Hindlimb muscle (tissue), 1 donor: ENCODE results near the gene DRICH1. TPM values are rescaled to one million over a fixed set of nuclear protein-coding genes. Genes with fewer than 3 reads are reported as not detected.
"Not testable (repeated sequence)": the region's sequence is repeated elsewhere in the genome, so short reads cannot be mapped to it uniquely, and the experiment has no call there.

ENCODE experiments used
- DNase-seq: peaks from one replicate; pipeline ENCODE4 v3.0.0-alpha.2; 2013
- polyA plus RNA-seq: library from polyadenylated mRNA; unstranded; fragments of 120-200 nt; gene quantifications from one replicate; pipeline ENCODE4 v1.2.1, GENCODE V29; 2013; ENCODE audit not compliant: insufficient read length

The DRICH1 gene, protein sequence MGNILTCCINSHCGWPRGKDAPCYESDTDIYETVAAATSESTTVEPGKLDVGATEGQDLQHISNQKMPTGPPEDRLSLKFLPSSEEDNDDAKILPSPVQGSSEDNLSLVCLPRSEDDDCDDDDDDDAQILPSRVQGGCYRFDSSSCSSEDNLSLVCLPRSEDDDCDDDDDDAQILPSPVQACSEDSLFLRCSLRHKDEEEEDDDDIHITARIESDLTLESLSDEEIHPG
- 0.49 TPM for polyA plus RNA-seq

DNA sequence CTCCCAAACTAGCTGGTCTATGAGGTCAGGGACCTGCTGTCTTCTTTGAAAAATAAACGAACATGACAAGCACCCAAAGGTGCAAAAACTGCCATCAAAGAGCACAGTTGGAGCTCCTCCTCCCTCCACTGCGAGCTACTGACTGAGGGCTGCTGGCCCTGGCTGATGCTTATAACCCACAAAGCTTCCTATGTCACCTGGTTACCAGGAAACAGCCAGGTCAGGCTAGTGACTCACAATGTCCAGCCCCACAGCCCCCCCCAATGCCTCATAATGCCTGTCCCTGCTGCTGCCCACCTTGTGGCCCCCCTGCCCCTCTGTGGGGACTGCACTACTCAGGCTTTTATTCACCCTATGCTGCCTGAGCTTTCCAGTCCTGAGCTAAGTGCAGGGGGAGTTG, at the start of gene DRICH1:
Gene DRICH1 (minus strand): TSS at position 144 of the 400 bp plus-strand sequence. CDS start 298 bp downstream, outside the sequence.
- DNase-seq, result no peak

DNA sequence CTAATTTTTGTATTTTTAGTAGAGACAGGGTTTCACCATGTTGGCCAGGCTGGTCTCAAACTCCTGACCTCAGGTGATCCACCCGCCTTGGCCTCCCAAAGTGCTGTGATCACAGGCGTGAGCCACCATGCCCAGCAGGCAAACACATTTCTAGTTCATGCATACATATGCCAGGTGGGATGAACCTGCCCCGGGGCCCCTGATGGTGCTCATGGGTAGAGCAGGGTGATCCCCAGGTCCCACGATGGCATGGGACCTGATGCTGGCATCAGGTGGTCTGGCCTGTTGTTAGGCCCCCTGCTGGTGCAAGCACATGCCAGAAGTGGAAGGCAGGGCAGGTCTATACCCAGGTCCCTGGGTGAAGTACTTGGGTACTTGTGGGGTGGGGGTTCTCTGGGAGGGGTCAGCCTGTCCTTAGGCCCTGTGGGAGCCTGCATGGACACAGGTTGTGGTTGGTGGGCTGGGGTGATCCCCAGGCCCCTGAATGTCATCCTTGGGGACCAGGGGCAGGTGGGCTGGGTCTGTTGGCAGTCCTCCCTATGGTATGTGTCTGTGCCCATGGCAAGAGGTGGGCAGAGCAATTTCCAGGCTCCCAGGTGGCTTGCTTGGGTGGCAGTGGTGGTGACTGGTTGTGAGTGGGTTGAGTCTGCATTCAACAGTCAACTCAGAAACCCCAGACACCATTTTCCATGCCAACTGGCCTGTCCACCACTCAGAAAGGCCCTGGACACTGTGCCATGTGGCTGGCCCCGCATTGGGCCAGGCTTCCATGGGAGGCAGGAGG, 49.1 kb upstream of the DRICH1 start:
- no peak for DNase-seq

DNA sequence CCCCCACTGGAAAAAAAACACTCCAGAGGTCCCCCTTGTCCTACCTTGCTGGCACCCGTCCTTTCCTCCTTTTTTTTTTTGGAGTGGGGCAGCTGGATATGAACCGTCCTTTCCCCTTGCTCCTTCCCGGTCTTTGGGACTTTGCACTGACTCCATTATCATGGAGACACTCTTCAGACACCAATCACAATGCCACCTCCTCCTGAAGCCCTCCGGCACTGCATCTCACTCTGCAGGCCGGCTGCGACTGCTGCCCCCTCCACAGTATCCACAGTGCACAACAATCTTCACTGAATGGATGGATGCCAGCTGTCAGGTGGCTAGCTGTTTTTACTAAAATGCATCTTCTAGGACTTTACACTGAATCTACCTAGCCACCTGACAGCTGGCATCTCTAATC, 46.0 kb upstream of the DRICH1 start:
- DNase-seq, result no peak

DNA sequence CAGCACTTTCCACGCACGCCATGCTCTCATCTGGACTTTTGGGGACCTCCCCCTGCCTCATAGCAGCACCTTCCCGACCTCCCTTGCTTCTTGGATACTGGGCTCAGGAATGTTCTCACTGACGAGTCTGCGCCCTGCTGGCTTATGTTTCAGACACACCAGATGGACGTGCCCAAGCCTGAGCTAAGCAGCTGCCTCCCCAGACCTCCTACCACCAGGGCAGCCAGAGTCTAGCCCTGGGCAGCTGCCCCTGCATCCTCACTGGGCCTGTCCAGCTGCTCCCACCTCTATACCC, 45.5 kb upstream of the DRICH1 start:
- DNase-seq, result no peak

DNA sequence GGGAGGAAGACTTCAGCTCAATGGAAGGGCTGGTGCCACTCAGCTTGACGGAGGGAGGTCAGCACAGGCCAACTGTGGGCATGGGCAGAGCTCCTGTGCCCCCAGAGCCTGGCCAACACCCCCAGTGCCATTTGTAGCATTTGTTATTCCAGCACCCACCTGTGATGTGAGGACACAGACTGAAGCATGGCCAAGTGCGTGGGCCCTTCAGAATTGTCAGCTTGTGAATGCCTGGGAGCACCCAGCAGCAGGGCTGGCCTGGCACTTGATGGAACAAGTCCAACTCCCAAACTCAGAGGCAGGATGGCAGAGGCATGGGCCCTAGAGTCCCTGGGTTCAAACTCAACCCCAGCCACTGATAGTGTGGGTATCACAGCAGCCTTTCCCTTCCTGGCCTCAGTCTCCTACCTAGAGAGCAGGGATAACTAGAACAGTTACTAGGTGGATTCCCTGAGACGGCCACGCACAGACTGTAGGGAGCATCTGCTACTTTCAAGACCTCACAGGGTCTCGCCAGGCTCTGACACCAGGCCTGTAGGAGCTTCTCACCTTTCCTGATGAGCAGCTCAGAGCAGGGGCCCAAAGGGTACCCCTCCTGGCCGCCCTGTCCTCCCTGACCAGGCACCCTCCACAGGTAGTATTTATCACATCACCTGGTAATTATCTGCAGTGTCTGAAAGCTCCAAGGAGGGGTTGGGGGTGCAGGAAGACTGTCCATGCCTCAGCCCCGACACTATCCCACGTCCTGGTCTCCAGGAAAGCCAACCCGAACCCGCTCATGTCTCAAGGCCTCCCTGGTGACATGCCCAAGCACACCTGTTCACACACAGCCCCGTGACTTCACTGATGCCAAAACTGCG, 45.0 kb upstream of the DRICH1 start:
- DNase-seq, result not testable (repeated sequence)

DNA sequence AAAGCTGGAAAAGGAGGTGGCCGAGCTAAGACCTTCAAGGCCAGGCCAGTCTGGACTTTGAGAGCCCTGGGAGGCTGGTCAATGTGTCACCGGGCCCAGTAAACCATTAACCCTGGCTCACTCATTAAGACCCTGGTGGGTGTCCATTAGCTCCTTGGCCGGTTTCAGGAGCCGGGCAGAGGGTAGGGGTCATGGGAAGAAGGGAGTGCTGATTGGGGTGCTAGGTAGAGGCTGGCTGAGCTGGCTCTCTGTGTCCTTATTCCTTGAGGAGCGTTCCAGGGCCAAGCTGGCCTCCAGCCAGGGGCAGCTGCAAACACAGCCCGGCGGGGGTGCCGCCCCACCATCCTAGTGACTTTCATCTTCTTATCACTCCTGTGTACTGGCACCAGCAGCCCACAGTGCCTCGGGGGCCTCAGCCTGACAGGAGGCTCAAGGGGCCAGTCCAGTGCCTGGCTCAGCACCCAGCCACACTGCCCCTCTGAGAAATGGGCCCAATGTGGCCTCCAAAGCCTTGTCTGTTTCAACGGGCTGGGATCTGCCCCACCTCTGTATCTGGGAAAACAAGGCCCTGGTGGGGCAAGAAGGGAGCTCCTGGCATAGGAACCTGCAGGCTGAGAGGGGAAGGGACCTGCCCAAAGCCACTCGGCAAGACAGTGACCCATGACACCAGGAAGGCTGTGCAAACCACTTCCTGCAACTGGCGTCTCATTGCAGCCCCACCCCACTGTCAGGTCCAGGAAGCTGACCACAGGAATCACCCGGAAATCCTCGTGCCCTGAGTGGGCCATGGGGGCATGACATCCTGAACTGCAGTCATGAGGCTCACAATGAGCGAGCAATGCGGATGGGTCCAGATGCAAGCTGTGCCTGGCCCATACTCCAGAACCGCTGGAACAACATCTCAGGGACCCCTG, 43.6 kb upstream of the DRICH1 start:
- no peak for DNase-seq

DNA sequence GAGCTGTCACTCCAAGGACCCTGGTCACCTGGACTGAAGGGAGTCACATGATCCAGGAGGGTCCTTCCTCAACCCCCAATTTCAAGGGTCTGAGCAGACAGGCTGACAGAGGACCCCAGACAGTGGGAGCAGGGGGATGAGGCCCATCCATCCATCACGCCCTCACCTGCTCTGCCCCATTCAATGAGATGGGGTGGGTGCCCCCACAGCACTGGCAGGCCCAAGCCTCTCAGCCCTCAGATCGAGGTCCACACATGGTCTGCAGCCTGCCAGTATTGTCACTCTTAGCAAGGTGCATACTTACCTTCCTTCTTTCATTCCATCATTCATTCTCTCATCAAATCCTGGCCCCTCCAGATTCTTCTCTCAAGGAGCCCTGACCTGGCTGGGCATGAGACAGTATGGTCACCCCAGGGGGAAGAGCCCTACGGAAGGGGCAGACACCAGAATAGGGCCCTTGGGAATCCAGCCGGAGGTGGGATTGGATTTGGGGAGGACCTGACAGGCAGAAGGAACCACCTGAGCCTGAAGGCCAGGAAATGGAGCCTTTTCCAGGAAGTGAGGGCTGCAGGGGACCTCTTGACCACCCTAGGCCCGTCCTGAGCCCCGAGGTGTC, 42.9 kb upstream of the DRICH1 start:
- not testable (repeated sequence) for DNase-seq

DNA sequence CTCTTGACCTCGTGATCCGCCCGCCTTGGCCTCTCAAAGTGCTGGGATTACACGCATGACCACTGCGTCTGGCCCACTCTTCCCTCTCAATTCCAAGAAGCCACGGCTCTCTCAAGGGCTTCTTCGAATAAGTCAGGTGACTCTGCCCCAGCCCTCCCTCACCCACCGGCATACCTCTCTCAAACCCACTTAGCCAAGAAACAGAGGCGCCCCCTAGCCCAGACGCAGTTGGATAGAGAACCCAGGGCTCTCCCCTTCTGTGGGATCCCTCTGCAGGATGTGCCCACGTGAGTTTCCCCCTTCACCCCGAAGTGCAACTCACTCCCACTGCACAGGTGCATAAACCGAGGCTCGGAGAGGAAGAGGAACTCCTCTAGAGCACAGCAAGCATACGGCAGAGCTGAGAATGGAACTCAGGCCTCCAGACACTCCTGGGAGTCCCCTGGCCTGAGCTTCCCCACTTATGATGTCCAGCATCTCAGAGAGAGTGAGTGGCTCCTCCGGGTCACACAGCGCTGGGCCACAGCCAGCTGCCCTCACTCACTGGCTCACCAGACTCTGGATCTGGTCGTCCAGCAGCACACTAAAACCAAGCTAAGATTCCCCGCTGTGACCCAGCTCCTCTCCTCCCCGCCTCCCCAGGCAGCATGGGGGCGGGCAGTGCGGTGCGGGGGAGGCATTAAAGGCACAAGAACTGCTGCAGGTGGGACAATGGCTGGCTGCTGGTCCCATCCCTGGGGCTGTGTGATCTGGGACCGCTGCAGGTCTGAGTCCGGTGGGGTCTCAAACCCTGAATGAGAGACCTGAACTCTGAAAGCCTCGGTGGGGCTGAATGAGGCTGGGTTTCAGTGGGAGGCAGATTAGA, 41.9 kb upstream of the DRICH1 start:
- no peak for DNase-seq

DNA sequence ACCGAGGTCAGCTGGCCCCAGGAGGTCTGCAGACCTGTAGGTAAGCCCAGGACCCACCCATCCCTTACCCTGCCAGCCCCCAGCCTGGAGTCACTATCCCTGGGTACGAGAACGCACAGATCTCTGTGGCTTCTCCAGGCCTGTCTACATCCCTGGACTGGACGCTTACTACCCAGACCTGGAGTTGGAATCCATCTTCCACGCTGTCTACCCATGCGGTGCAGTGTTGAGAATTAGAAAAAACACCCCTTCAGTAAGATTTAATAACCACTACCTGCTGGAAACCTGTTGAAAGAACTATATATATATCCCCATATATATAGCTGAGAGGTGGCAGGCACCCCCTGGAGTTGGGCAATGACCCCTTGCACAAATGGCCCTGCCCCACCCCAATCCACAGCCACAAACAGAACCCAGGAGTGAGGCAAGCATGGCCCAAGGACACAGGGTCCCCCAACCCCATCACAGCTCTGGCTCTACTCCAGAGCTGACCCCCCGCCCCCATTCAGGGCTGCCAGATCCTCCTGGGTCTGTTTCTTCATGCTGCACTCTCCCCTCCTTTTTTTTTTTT, 41.0 kb upstream of the DRICH1 start:
- DNase-seq, result no peak

DNA sequence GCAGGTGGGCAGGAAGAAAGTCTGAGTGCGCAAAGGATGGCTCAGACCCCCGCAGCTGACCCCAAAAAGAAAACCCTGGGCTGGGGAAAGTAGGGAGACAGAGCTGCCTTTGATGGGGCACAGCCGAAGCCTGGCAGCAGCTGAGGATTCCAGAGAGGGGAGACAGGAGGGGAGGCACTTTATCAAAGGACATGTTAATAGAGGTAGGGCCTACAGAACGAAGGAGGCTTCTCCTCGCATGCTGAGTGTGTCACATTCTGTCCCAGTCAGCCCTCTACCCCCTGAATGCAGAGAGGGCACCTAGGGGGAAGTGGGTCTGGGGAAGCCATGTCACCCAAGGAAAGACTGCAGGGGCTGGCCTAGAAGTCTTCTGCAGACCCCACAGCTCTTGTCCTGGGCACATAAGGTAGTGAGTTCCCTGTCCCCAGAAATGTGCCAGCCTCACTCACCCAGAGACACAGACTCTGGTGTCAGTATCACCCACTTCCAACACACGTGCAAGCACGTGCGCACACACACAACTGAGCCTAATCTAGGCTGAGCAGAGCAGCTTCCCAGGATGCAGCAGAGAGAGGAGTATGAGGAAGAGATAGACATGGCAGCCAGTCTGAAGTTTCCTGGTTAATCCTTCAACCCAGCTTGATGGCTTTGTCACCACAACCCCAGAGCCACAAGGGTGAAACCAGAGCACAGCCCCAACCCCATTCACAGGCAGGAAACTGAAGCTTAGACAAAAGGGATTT, 40.4 kb upstream of the DRICH1 start:
- not testable (repeated sequence) for DNase-seq

DNA sequence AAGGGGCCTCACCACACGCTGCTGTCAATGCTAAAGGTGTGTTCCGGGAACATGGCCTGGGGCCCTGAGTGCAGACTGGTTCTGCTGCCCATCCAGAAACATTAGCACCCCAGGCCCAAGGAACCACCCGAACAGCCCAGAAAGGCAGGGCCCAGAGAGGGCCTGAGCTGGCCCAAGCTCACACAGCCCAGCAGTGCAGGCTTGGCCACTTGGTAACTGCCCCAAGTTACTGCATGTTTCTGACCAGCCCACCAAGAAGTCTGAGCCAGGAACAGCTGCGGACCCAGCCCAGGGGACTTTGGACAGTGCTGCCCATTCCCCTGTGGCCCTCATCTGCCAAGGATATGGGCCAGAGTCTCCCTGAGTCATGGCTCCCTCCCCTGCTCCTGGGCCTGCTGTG, 39.3 kb upstream of the DRICH1 start:
- DNase-seq, result not testable (repeated sequence)

DNA sequence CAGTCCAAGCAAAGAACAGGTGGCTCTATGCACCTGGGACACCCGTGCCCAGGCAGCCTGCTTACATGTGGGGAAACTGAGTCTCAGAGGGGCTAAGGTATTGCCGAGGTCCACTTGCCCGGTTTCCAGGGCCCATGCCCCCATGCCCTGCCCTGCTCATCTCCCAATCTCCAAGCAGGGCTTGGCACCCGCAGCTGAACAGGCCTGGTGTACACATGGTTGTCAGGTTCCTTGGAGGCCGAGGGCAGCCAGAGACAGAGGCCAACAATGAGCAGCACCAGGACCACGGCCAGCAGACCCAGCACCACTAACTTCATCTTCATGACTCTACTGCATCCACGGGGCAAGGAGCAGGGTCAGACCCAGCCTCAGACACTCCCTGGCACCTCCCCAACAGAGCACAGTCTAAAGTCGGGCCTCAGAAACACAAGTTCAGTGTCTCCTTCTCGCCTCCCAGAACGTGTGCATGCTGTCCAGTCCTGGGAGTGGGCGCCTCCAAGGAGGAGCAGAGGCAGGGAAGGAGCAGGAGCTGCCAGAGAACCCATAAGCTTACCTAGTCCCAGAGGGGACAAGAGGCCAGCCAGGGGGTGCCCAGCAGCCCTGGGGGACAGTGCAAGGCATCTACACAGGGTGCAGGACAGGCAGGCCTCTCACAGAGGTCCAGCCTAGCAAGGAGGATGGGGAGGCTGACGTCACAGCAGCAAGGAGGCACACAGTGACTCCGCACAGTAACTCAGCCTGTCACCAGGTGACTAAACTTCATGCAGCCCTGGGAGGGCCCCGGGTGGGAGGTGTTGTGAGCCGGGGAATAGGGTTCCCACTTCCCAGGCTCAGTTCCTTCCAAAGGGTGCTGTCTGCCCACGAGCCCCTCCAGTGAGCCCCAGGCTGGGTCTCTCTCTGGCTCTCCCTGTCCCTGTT, 38.5 kb upstream of the DRICH1 start:
- no peak for DNase-seq

DNA sequence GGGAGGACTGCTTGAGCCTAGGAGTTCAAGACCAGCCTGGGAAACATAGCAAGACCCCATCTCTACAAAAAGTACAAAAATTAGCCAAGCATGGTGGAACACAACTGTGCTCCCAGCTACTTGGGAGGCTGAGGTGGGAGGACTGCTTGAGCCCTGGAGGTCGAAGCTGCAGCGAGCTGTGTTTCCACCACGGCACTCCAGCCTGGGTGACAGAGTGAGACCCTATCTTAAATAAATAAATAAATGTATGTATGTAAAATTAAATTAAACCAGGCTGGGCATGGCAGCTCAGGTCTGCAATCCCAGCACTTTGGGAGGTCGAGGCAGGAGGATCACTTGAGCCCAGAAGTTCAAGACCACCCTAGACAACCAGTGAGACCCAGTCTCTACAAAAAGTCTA, 28.3 kb upstream of the DRICH1 start:
- not testable (repeated sequence) for DNase-seq

DNA sequence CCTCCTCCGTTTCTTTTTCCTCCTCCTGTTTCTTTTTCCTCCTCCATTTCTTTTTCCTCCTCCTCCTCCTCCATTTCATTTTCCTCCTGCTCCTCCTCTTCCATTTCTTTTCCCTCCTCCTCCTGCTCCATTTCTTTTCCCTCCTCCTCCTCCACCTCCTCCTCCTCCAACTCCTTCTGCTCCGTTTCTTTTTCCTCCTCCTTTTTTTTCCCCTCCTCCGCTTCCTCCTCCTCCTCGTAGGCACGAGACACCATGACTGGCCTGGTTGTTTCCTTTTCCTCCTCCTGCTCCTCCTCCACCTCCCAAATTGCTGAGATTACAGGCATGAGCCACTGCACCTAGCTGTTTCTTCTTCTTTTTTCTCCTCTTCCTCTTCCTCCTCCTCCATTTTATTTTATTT, 25.6 kb upstream of the DRICH1 start:
- DNase-seq, result no peak

DNA sequence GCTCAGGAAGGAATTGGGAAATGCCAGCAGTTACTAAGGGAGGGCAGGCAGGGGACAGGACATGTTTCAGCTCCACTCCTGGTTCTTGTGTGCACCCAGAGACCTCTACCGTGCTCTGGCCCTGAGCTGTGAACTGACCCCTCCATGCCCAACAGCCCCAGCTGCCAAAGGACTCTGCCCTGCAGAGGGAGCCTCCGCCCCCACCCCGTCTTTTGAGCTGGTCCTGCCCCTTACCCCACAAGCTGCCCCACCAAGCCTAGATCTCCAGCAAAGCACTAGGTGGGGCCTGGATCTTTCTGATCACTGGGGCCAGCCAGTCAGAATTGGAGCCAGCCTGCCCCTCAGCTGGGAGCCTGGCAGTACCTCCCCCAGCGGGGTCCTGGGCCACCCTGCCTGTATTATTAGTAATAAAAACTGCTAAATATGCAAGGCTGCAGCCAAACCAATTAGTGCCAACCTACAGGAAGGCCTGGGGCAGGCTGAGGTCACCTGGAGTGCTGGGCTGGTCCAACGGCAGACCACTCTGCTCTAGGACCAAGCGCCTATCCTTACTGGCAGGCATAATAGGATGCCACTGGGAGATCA, 23.9 kb upstream of the DRICH1 start:
- no peak for DNase-seq

DNA sequence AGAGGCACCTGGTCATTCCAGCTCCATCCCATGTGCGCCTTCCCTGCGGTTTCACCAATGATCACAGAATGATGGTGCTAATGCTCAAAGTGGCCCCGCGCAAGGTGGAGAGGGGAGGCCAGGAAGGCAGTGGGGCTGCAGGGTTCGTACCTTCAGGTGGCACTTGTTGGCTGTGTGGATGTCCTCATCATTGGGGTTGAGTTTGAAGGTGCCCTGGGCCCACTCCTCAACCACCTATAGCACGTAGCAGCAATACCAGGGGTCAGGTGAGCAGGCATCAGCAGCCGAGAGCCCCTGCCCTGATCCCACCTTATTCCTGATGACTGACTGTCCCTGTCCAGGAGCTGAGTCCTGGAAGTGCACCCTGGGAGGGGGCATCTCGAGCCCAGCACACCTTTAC, 20.6 kb upstream of the DRICH1 start:
- no peak for DNase-seq

DNA sequence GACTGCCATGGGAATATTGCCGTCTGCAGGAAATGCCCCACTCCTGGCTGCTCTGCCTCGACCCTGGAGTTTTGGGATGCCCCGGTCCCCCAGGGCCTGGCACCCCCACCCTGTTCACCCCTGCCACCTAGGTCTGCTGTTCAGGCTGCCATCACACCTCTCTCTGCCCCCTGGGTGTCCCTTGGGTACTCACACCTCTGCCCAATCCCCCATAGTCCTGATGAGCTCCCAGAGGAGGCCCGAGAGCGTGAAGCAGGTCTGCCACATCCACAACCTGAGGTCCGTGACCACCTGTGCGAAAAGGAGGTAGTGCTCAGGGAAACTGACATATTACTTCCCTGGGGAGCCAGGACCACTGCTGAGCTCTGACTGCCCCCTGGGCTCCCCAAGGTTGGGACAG, 20.2 kb upstream of the DRICH1 start:
- DNase-seq, result no peak

DNA sequence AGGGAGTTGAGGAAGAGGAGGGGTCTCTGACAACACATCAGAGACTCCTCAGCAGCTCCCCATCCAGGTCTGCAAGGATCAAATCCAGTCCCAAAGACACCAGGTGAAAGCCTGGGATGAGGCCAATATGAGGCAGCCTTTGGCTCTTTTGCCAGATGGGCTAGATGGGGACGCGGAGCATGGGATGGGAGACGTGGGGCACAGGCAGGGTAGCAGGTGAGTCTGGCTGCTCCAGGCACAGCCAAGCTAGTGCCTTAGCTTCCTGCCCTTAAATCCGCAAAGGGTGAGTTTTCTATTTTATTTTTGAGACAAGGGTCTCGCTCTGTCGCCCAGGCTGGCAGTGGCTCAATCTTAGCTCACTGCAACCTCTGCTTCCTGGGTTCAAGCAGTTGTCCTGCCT, 19.6 kb upstream of the DRICH1 start:
- DNase-seq, result no peak
